K562 (cell line): ENCODE measurements around the gene SGO1. TPM values are rescaled to one million over a fixed set of nuclear protein-coding genes. Genes with fewer than 3 reads are reported as not detected.
A peak's percentile ranks its signal among the peaks of the same experiment; 100 is the strongest.

ENCODE experiments used
- ATAC-seq: fragments of 200-7000 bp; cut with Tn5 transposase; 3 replicates; pipeline ENCODE4 v1.9.1; 2020; ENCODE audit warnings: moderate library complexity
- BruUV-seq: library from RNA; stranded (reverse); fragments of 400-500 nt; replicated peaks from 2 replicates; lab custom pipeline; 2021; lab: Mats Ljungman, UMichigan
- CTCF ChIA-PET: fragments of 300-600 bp; formaldehyde crosslinking; extraction: SDS; loops from one replicate; lab custom pipeline; 2021; ENCODE audit warnings: low intra/inter-chr PET ratio; lab: Yijun Ruan, JAX
- POLR2A ChIA-PET: fragments of 300-600, 350-650 bp; sonication (Branson Sonifier 250); formaldehyde crosslinking; extraction: SDS; loops from one replicate; lab custom pipeline; 2021; ENCODE audit warnings: antibody characterized with exemption, inconsistent platforms; lab: Yijun Ruan, JAX
- DNase-seq, 4 experiments: peaks; one replicate each; pipeline versions ENCODE4 v3.0.0 to v3.0.0-alpha.2; 2011 to 2018; ENCODE audit warnings: low spot score in 3 of 4, mixed read lengths in 3 of 4; ENCODE audit errors: extremely low read depth in 1 of 4
- FAIRE-seq: peaks from 2 replicates; lab custom pipeline; 2011; peaks lifted over from hg19 to GRCh38; lab: Jason Lieb, UNC
- H2AFZ ChIP-seq: 2 replicates; pipeline ENCODE4 v1.6.0; 2011; ENCODE audit warnings: low read depth, low read length, control low read depth, inconsistent platforms
- H3K27ac ChIP-seq: fragments of 200-600 bp; 3 replicates; pipeline ENCODE4 v1.8.0; 2011; ENCODE audit warnings: low read depth, mild to moderate bottlenecking, control low read depth, inconsistent platforms, low read length, moderate library complexity, mixed read lengths; ENCODE audit errors: extremely low read depth
- H3K27me3 ChIP-seq, 2 experiments: fragments of 300-600 bp in 1 of 2; 2 replicates in 1 of 2; 3 replicates in 1 of 2; pipeline versions ENCODE4 v1.6.0 to v1.8.0; 2011; ENCODE audit warnings: inconsistent platforms in 2 of 2, low read length in 2 of 2, mild to moderate bottlenecking in 1 of 2, mixed read lengths in 1 of 2, moderate library complexity in 1 of 2; ENCODE audit not compliant: control insufficient read depth in 2 of 2, insufficient read depth in 2 of 2
- H3K36me3 ChIP-seq: fragments of 300-600 bp; 3 replicates; pipeline ENCODE4 v1.8.0; 2011; ENCODE audit warnings: mild to moderate bottlenecking, low read length, inconsistent platforms; ENCODE audit not compliant: control insufficient read depth, insufficient read depth
- H3K4me1 ChIP-seq, 2 experiments: fragments of 200-600 bp in 1 of 2; replicated peaks in 1 of 2; 2 replicates in 1 of 2; 3 replicates in 1 of 2; pipeline versions ENCODE4 v1.5.1 to v1.8.0; 2011; ENCODE audit warnings: inconsistent platforms in 2 of 2, low read length in 2 of 2, mild to moderate bottlenecking in 1 of 2, mixed read lengths in 1 of 2, moderate library complexity in 1 of 2; ENCODE audit not compliant: control insufficient read depth in 2 of 2, insufficient read depth in 2 of 2
- H3K4me2 ChIP-seq: 2 replicates; pipeline ENCODE4 v1.6.1; 2011; ENCODE audit warnings: low read length, control low read depth, inconsistent platforms, mixed read lengths; ENCODE audit not compliant: insufficient read depth
- H3K4me3 ChIP-seq: fragments of 200-600 bp; sonication (generic), shearing (Covaris generic); 2 replicates; pipeline ENCODE4 v1.5.1; 2016; ENCODE audit warnings: control low read depth, inconsistent platforms
- H3K79me2 ChIP-seq: fragments of 200-600 bp; 3 replicates; pipeline ENCODE4 v1.8.0; 2011; ENCODE audit warnings: low read length, inconsistent platforms; ENCODE audit not compliant: control insufficient read depth, insufficient read depth
- H3K9ac ChIP-seq, 2 experiments: 2 replicates each; pipeline versions ENCODE4 v1.6.0 to v1.6.1; 2011; ENCODE audit warnings: low read depth in 2 of 2, low read length in 2 of 2, control low read depth in 1 of 2, inconsistent platforms in 1 of 2, mild to moderate bottlenecking in 1 of 2, mixed read lengths in 1 of 2; ENCODE audit not compliant: insufficient read depth in 1 of 2
- H3K9me1 ChIP-seq: one replicate; pipeline ENCODE4 v1.6.0; 2011; ENCODE audit warnings: inconsistent platforms, mild to moderate bottlenecking, low read length, moderate library complexity; ENCODE audit not compliant: control insufficient read depth, insufficient read depth
- H3K9me3 ChIP-seq: replicated peaks from 2 replicates; pipeline ENCODE4 v1.5.1; 2011; ENCODE audit warnings: low read depth, low read length, inconsistent platforms; ENCODE audit not compliant: control insufficient read depth, insufficient read depth
- H4K20me1 ChIP-seq: replicated peaks from 2 replicates; pipeline ENCODE4 v1.6.1; 2011; ENCODE audit warnings: low read length, inconsistent platforms, mixed read lengths; ENCODE audit not compliant: control insufficient read depth, insufficient read depth
- E2F4 ChIP-seq: sonication (generic); formaldehyde crosslinking; IDR thresholded peaks from 2 replicates; pipeline ENCODE4 v1.8.0; 2022; ENCODE audit warnings: mild to moderate bottlenecking, low read depth, missing genetic modification reagents
- MBD1 ChIP-seq: fragments of 250-450 bp; sonication (Bioruptor Pico); IDR thresholded peaks from 2 replicates; pipeline ENCODE4 v1.8.0; 2022; ENCODE audit warnings: inconsistent platforms
- SIN3A ChIP-seq, 2 experiments: fragments of 150-350 bp in 1 of 2; IDR thresholded peaks; 2 replicates each; pipeline ENCODE4 v1.6.1; 2011 to 2016; ENCODE audit warnings: borderline replicate concordance in 2 of 2, low read depth in 2 of 2, low read length in 2 of 2, mild to moderate bottlenecking in 2 of 2, moderate library complexity in 2 of 2; ENCODE audit not compliant: control insufficient read depth in 1 of 2
- WGBS: fragments of 100-300 bp; shearing (Covaris generic); methylation state at CpG from one replicate; pipeline ENCODE4 v1.1.6; 2016; ENCODE audit warnings: low coverage, mixed read lengths; ENCODE audit not compliant: insufficient coverage; ENCODE audit errors: missing lambda C conversion rate; 5-methylcytosine and 5-hydroxymethylcytosine counted together
- in situ Hi-C: fragments of 300-500 bp; cut with MboI; formaldehyde crosslinking; loops from 4 replicates; pipeline ENCODE4 v1.15.0; 2018; ENCODE audit warnings: inconsistent platforms, mixed read lengths
- intact Hi-C: fragments of 100-400 bp; cut with micrococcal nuclease; formaldehyde crosslinking; loops from 2 replicates; pipeline ENCODE4 v1.14.2; 2022
- polyA plus RNA-seq, 8 experiments: library from polyadenylated mRNA; depleted of rRNA in 4 of 8; stranded (reverse) in 5 of 8; unstranded in 3 of 8; fragments of >200 nt; fragmentation: Nextera tagmentation in 2 of 8; fragmentation: Illumina TruSeq in 1 of 8; extraction: Ambion mirVana in 2 of 8; extraction: Trizol in 1 of 8; gene quantifications; 2 replicates each; pipeline versions ENCODE4 v1.2.1 to v1.2.3, GENCODE V29; 2011 to 2014; ENCODE audit warnings: inconsistent platforms in 1 of 8, missing spikeins in 1 of 8
- total RNA-seq, 7 experiments: library from RNA; depleted of rRNA in 6 of 7; stranded (reverse); fragments of >200 nt in 6 of 7; fragmentation: Illumina TruSeq in 2 of 7; extraction: Trizol in 2 of 7; gene quantifications; 2 replicates each; pipeline versions ENCODE4 v1.2.1 to v1.2.3, GENCODE V29; 2011 to 2021; ENCODE audit warnings: low replicate concordance in 1 of 7
- TF ChIP-seq, protein P1 (sequence below): sonication (generic); IDR thresholded peaks from 2 replicates; pipeline ENCODE4 v1.6.1; 2016
- TF ChIP-seq, protein P2 (sequence below): IDR thresholded peaks from 2 replicates; pipeline ENCODE4 v1.6.1; 2014; ENCODE audit warnings: antibody characterized with exemption

SGO1 gene
- total and polyA plus RNA-seq, 9 of the 15 experiments (the other 6 are each of a cell fraction or from before 2014, with no cell fraction given): 13.7 to 57.3 (median 28.2) TPM

- 0% methylated on average over 12 of the region's 12 CpGs for WGBS
- peak overlapping the region; percentile 92 to 97 for H3K9ac ChIP-seq
- H2AFZ ChIP-seq: peak overlapping the region; percentile 91
- peaks cover 35% of the 10 kb centered on the region for H3K79me2 ChIP-seq
- FAIRE-seq: peak; percentile 56
- no TSS peak for BruUV-seq
- H3K36me3 ChIP-seq: peaks cover 31% of the 10 kb centered on the region
- ChIA-PET CTCF (no interaction called here), POLR2A (interaction anchor here (0.6 to 1.8 kb wide), 7 partner anchors 9 to 297 kb away, joined by 3 to 11 read pairs (median 3); no protein-coding TSS in a partner anchor)
- H3K4me1 ChIP-seq: peaks cover 0 to 8% of the 10 kb centered on the region in 2 experiments; a peak in 2 of 5 replicates
- no peaks in the 10 kb centered on the region for H3K9me1 ChIP-seq
- H3K4me3 ChIP-seq: peak overlapping the region; percentile 61
- DNase-seq: peak in 2 of 4 experiments; percentile 35 to 49
- H3K9me3 ChIP-seq: no peaks in the 10 kb centered on the region
- no peaks in the 10 kb centered on the region for H4K20me1 ChIP-seq
- H3K4me2 ChIP-seq: peak overlapping the region; percentile 89
- H3K27ac ChIP-seq: peak overlapping the region; percentile 94
- intact Hi-C loops (loop anchor here (5.0 kb wide), 3 partner anchors 137 to 1038 kb away; partner anchors contain the start of gene KCNH8), in situ Hi-C loops (no loop called here)
- ATAC-seq: peak; percentile 54
- H3K27me3 ChIP-seq: no peaks in the 10 kb centered on the region
- no peak for TF ChIP-seq MBD1 (CRISPR knock-in tag)
- TF ChIP-seq, protein P1, sequence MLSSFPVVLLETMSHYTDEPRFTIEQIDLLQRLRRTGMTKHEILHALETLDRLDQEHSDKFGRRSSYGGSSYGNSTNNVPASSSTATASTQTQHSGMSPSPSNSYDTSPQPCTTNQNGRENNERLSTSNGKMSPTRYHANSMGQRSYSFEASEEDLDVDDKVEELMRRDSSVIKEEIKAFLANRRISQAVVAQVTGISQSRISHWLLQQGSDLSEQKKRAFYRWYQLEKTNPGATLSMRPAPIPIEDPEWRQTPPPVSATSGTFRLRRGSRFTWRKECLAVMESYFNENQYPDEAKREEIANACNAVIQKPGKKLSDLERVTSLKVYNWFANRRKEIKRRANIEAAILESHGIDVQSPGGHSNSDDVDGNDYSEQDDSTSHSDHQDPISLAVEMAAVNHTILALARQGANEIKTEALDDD: peak; percentile 74
- TF ChIP-seq E2F4 (CRISPR knock-in tag): no peak
- TF ChIP-seq SIN3A (IDR thresholded peaks at IDR 0.05; ENCODE audit: borderline replicate concordance in 2 of 2, control insufficient read depth in 1 of 2, low read depth in 2 of 2, low read length in 2 of 2): peak in 1 of 2 experiments; percentile 47; a peak in 1 of 4 replicates
- TF ChIP-seq, protein P2, sequence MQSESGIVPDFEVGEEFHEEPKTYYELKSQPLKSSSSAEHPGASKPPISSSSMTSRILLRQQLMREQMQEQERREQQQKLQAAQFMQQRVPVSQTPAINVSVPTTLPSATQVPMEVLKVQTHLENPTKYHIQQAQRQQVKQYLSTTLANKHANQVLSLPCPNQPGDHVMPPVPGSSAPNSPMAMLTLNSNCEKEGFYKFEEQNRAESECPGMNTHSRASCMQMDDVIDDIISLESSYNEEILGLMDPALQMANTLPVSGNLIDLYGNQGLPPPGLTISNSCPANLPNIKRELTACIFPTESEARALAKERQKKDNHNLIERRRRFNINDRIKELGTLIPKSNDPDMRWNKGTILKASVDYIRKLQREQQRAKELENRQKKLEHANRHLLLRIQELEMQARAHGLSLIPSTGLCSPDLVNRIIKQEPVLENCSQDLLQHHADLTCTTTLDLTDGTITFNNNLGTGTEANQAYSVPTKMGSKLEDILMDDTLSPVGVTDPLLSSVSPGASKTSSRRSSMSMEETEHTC: 0 out of 2 replicates have a peak, but pooled peaks have one; percentile 20
Measured at GRCh38 chr3:20185331-20185678, 701 bp downstream of the SGO1 start.
